ENCODE data around the gene HSD17B14.

DNA sequence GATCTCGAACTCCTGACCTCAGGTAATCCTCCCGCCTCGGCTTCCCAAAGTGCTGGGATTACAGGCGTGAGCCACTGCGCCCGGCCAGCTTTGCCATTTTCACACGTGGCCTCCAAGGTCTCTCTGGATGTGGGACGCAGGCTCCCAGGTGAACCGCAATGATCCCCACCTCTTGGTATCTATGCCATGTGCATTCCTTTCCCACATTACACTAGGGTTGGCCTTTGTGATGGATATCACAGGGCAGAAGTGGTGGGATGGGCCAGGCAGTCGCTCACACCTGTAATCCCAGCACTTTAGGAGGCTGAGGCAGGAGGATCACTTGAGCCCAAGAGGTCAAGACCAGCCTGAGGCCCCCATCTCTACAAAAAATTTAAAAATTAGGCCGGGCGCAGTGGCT lies 58.6 kb downstream of the HSD17B14 start:
- TF ChIP-seq, protein P1, sequence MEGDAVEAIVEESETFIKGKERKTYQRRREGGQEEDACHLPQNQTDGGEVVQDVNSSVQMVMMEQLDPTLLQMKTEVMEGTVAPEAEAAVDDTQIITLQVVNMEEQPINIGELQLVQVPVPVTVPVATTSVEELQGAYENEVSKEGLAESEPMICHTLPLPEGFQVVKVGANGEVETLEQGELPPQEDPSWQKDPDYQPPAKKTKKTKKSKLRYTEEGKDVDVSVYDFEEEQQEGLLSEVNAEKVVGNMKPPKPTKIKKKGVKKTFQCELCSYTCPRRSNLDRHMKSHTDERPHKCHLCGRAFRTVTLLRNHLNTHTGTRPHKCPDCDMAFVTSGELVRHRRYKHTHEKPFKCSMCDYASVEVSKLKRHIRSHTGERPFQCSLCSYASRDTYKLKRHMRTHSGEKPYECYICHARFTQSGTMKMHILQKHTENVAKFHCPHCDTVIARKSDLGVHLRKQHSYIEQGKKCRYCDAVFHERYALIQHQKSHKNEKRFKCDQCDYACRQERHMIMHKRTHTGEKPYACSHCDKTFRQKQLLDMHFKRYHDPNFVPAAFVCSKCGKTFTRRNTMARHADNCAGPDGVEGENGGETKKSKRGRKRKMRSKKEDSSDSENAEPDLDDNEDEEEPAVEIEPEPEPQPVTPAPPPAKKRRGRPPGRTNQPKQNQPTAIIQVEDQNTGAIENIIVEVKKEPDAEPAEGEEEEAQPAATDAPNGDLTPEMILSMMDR (IDR thresholded peaks at IDR 0.05; ENCODE audit: low read depth, low read length, missing input control), result no peak
- no peak for TF ChIP-seq NR2F2 (IDR thresholded peaks at IDR 0.05)
